Stimulated activated CD4-positive, alpha-beta T cell treated with anti-CD3 and anti-CD28 coated beads, Interleukin-1b, Interleukin-23, amount 100 ng/mL, for 4 hours (primary cell): ENCODE data around the gene TRAF3IP1.

Source experiments
- DNase-seq, 2 donors: peaks; one replicate each; pipeline ENCODE4 v3.0.0-alpha.2; 2020; ENCODE audit warnings: low read depth in 2 of 2

The TRAF3IP1 gene

DNA sequence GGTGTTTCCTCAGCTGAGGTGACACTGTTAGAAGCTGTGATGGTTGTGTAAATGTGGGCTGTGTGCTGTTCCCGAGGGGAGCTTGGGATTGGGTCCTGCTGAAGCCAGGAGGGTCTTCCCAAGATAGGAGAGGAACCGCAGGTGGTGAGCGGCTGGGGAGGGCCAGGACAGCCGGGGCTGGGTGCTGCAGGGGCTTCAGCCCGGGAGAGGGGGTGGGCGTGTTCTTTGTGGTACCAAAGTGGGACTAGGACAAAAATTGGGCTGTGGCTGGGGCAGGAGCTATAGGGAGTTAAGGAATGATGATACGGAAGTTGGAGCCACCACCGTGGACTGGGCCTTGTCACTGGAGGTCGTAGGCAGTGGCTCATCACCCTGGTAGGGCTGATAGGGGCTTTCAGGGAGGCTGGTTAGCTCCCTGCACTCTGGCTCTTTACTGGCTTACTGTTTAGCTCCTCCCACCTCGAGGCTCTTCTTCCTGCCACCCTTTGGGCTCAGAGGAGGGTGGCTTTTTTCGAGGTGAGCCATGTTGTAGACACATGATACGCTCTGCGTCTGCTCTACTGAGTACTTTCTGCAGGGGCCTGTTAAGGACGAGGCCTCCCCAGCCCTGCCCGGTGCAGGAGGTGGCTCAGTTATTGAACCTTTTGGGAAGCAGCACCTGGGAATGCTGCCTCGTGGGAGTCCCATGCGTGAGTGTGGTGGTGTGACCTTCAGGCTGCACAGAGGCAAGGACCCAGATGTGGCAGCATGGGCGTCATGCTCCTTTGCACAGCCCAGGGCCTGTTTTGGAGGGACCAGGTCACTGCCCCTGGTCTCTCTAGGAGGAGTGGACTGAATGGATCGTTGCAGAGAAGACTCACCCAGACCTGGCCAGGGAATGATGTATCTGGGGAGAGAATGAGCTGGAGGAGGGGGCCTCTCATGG lies 128.0 kb downstream of the TRAF3IP1 start:
- no peak for DNase-seq

DNA sequence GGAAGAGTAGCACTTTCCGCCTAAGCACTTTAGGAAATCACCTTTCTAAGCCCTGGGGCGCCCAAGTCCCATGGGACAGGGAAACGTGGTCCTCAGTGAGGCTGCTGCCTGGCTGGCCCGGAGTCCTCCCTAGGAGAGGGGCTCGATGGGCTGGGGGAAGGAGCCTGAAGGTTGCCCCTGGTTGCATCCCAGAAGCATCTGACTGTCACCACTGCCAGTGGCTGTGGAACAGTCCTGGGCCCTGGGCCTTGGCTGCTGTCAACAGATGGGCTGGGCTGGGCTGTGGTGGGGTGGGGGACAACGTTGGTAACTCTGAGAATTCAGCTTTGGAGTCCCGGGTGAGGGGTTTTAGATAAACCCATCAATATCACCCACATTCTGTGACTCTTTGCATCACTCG lies 128.9 kb downstream of the TRAF3IP1 start:
- no peak for DNase-seq

DNA sequence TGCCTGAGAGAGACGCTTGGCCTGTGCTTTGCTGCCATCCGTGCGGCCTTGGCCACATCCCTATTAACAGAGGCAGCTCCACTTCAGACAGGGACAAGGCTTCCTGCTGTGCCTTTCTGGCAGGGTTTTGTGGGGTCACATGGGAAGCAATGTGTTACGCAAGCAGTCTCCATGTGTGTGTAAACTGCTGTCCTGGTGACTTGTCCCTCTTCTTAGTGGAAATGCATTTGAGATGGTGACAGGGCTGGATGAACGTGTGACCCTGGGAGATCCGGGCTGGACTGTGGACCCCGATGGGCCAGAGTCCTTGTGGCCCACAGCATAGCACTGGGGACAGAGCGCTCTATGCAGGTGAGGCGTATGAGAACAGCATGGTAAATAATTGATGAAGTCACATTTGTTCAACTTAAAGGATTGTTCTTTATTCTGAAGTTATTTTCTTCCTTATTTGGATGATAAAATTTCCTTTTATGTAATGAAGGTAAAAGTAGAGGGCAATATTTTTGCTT lies 129.6 kb downstream of the TRAF3IP1 start:
- no peak for DNase-seq

DNA sequence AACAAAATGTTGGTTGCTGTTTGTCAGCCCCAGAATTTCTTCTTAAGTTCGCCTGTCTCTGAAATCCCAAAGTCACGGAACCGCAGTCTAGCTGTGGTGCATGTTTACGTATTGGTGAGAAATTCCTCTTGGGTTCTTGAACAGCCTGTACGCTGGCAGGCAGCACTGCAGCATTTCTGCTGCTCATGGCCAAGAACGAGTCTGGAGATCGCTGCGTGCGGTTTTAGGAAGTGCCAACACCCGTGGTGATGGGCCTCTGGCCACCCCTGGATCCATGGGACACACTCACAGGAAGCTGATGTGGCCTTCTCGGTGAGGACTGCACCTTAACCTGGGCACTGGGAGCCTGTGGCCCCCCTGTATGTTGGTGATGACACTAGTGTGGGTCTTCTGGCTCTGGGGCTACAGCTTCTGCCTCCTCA lies 130.1 kb downstream of the TRAF3IP1 start:
- no peak for DNase-seq
